ENCODE measurements around the gene RGS12.
A peak's percentile ranks its signal among the peaks of the same experiment; 100 is the strongest.
"Not testable (repeated sequence)": the region's sequence is repeated elsewhere in the genome, so short reads cannot be mapped to it uniquely, and the experiment has no call there.

RGS12 gene

GRCh38 chr4:3296651-3297050 is 3.8 kb downstream of the RGS12 start:
- DNase-seq (ENCODE audit: low spot score) = no peak

- DNase-seq (ENCODE audit: low spot score) = no peak
Measured at GRCh38 chr4:3297066-3297859, 4.4 kb downstream of the RGS12 start.

DNA sequence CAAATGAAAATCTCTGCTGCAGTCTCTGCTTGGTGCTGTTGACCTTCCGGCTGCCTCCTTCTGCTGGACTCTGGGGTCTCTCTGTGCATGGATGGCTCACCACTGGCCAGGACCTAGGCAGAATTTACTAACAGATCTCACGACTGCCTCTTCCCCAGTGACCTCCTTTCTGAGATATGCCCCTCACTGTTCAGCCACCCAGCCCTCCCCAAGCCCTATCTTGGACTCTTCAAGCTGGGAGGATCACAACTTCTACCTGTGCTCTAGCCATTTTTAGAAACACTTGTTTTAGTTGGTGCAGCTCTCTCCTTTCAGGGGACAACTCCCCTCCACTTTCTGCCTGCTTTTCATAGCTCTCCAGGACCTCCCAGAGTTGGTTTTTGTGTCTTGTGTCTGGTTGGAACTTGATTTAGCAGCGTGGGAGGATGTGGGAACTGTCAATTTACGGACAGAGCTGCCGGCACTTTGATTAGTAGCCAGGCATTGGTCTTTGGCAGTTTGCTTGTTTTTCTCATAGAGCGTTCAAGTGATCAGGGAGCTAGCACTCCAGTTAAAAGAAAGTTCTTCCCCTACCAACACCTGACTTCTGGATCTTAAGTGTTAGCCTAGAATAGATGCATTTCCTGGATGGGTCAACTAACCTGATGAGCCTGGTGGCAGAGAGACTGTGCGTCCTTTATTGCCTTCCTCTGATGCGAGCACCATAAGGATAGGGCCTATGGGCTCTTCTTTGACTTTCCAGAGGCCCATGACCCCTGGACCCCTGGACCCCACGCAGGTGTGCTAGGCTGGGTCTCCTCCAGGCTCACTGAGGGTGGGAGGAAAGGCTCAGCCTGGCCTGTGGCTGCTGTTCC is 6.5 kb downstream of the RGS12 start:
- DNase-seq (ENCODE audit: low spot score) = no peak

DNA sequence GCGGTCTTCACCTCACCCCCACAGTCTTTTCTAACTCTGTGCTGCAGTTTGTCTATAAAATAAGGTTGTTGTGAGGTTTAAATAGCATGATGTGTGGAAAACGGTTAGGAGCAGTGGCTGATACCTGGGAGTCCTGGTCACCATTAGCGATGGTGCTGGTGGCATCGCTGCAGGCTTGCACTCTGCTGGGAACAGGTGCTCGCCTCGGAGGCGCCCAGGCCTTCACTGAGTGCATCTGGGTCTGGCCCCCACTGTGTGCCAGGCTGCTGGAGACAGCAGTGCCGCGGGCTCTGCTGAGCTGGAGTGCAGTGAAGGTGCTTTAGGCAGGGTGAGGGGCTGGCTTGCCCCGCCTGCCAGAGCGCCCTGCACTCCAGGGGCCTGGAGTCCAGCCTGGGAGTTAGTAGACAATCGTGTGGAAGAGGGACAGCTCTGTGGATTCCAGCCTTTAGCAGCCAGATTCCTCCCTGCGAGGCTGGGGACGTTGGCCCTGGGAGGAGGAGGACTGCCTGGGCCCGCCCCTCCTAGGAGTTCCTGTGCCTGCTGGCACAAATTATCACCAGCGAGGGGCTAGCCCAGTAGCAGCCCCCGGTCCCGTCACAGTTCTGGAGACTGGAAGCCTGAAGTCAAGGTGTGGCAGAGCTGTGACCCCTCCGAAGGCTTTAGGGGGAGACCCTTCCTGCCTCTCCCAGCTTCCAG is 7.3 kb downstream of the RGS12 start:
- DNase-seq (ENCODE audit: low spot score) = no peak

- DNase-seq (ENCODE audit: low spot score) = not testable (repeated sequence)
Measured at GRCh38 chr4:3300882-3301281, 8.1 kb downstream of the RGS12 start.

DNA sequence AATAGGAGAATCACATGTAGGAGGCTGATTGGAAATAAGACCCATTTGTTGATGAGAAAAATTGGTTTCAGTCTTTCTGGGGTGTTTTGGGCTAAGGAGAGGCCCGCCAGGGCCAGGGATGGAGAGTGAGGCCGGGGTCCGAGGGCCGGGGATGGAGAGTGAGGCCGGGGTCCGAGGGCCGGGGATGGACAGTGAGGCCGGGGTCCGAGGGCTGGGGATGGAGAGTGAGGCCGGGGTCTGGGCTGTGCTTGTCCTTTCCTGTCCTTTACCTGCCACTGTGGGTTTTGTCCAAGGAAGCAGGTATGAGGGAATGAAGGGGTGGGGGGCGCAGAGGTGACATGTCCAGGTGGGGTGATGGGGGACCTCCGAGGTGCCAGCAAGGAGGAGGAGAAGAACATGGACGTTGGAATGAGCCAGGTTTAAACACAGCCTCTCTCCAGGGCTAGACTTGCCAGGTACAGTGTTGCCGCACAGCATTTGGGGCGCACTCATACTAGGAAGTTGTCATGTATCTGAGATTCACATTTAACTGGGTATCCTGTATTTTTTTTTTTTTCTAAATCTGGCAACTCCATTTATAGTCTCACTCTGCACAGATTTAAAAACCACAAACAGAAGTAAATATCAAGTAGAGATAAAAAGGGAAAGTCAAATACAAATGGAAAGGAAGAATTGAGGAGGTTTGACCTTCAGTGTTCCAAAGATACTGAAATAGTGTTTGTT is 8.8 kb downstream of the RGS12 start:
- DNase-seq (ENCODE audit: low spot score) = no peak

DNA sequence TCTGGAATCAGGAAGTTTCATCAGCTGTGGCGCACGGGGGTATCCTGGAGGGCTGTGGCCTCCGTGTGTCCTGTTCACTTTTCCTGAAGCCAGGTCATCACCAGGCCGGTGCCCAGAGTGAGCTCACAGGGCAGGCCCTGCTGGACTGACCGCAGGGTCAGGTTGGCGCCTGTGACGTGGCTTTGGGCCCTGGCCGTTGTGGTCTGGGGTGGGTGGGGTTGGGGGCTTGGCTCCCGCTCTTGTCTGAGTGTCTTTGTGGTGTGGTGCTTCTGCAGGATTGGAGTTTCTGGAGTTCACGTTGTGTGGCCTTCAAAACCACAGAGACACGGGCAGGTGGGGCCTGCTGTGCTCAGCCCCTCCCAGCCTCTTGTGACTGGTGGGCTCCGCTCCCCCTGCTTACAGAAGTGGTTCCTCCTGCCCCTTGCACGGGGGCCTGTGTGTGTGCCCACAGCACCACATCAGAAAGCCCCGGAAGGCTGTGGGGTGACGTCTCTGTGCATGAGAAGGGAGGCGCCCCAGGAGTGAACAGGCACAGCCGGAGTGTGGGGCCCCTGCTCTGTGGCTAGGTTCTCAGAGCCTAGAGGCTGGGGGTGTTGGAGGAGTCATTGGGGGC is 9.5 kb downstream of the RGS12 start:
- no peak for DNase-seq (ENCODE audit: low spot score)

GRCh38 chr4:3302786-3303564 is 10.2 kb downstream of the RGS12 start:
- no peak for DNase-seq (ENCODE audit: low spot score)

DNA sequence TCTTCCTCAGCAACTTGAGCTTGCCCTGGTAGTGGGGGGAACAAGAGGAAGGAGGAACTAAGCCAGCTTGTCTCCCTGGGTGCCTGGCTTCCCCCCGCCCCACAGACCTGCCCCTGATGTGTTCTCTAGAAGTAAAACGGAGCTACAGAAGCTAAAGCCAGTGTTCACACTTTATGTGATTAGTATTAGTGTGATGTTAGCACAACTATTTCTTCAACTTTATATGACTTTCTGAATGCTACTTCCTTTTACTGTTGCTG is 10.7 kb downstream of the RGS12 start:
- no peak for DNase-seq (ENCODE audit: low spot score)

DNA sequence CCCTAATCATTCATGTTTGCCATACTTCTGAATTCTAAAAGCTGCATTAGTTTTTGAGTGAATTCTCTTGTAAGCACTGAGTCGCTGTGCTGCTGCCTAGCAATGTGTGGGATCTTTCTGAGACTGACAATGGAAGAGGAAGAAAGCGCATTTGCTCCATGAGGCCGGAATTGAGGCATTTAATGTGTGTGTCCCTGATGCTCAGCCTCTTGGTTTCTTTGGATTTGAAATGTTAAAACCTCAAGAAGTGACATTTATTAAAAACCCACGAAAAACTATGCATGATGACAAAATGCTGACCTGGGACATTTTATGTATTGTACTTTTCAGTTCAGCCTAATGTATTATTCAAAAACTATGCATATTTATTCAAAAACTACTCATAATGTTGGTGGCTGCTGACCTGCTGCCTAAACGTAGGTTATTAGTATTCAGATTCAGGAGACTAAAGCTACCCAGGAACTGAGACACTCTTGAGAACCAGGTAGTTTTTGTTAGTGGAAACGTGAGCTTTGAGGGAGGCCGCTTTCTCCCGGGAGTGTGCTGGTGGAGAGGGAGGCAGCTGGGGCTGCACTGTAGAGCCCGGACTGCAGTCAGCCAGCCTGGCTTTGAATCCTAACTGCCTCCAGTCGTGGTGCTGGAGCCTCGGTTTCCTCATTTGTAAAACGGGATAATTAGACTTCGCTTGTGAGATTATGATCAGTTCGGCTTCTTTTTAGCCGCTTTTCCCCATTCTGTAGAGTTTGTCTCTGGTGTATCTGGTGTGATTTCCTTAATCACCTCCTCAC is 11.3 kb downstream of the RGS12 start:
- DNase-seq (ENCODE audit: low spot score) = no peak

DNA sequence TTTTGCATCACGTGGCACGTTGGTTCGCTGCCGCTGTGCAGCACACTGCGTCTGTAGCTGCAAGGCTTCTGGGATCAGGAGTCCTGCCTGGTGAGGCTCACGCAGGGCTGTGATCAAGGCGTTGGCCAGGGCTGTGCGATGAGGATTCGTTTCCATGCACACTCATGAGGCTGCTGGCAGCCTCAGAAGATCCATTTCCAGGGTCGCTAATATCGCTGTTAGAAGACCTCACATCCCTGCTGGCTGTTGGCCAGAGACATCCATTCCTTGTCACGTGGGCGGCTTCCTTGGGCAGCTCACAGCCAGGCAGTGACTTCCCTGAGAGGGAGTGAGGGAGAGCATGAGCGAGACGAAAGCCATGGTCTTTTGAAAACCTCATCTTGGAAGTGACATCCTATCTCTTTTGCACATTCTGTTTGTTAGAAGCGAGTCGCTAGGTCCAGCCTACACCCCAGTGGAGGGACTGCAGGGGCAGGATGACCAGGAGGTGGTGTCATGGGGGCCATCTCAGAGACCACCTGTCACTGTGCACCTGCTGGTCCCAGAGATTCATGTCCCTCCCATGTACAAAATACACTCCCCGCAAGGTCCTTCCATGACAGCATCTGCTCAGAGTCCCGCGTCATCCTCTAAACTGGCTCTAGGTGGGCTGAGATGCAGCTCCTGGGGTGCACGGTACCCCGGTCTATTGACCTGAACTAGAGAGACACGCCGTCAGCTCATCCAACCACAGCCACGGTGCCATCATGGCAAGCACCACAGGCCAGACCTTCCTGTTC is 12.2 kb downstream of the RGS12 start:
- peak; percentile 38 for DNase-seq (ENCODE audit: low spot score)

GRCh38 chr4:3305610-3306371 is 13.0 kb downstream of the RGS12 start:
- peak; percentile 42 for DNase-seq (ENCODE audit: low spot score)

- no peak for DNase-seq (ENCODE audit: low spot score)
Measured at GRCh38 chr4:3306450-3306849, 13.6 kb downstream of the RGS12 start.

- no peak for DNase-seq (ENCODE audit: low spot score)
Measured at GRCh38 chr4:3307060-3307459, 14.2 kb downstream of the RGS12 start.

GRCh38 chr4:3307486-3307885 is 14.7 kb downstream of the RGS12 start:
- DNase-seq (ENCODE audit: low spot score) = no peak

- no peak for DNase-seq (ENCODE audit: low spot score)
Measured at GRCh38 chr4:3307891-3308575, 15.2 kb downstream of the RGS12 start.

- no peak for DNase-seq (ENCODE audit: low spot score)
Measured at GRCh38 chr4:3308691-3309090, 15.9 kb downstream of the RGS12 start.
